GM18867 (cell line): ENCODE results near the gene MAGOH.
"Not testable (repeated sequence)": the region's sequence is repeated elsewhere in the genome, so short reads cannot be mapped to it uniquely, and the experiment has no call there.

Source experiments
- ATAC-seq: cut with Tn5 transposase; IDR thresholded peaks from one replicate; pipeline ENCODE4 v1.9.1; 2021; ENCODE audit warnings: mild to moderate bottlenecking, moderate library complexity; ENCODE audit not compliant: unreplicated experiment

Gene MAGOH

GRCh38 chr1:53190210-53190611 is 48.1 kb downstream of the MAGOH start:
- ATAC-seq: no peak

- ATAC-seq: no peak
Measured at GRCh38 chr1:53189061-53189460, 49.3 kb downstream of the MAGOH start.

GRCh38 chr1:53188099-53188498 is 50.2 kb downstream of the MAGOH start:
- no peak for ATAC-seq

- ATAC-seq: no peak
Measured at GRCh38 chr1:53187401-53187800, 50.9 kb downstream of the MAGOH start.

- ATAC-seq: no peak
Measured at GRCh38 chr1:53186533-53186932, 51.8 kb downstream of the MAGOH start.

- ATAC-seq: not testable (repeated sequence)
Measured at GRCh38 chr1:53185955-53186297, 52.4 kb downstream of the MAGOH start.

- no peak for ATAC-seq
Measured at GRCh38 chr1:53183095-53183990, 55.0 kb downstream of the MAGOH start.

GRCh38 chr1:53182716-53183094 is 55.6 kb downstream of the MAGOH start:
- ATAC-seq: no peak

- ATAC-seq: peak; percentile 53
Measured at GRCh38 chr1:53182111-53182593, 56.2 kb downstream of the MAGOH start.

GRCh38 chr1:53180951-53181350 is 57.4 kb downstream of the MAGOH start:
- no peak for ATAC-seq

GRCh38 chr1:53180226-53180625 is 58.1 kb downstream of the MAGOH start:
- no peak for ATAC-seq
